ENCODE measurements around the gene LCE1E.

DNA sequence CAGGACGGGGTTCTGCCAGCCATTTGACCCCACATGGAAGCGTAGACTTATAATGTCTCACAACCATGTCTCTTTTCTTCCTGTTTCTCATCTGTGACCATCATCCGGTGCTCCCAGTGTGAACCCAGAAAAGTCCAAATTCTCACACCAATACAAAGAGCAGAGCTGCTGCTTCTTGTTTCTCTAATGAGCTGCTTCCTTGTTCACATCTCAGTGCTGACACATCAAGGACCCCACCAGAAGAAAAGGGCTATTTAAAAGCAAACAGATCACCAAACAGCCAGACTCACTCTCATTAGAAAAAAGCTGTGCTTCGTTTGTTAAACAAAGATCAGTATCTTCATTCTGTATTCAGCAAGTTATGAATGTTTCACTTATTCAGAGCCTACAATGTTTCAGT, 9.6 kb downstream of the LCE1E start:
- TF ChIP-seq, protein P1, sequence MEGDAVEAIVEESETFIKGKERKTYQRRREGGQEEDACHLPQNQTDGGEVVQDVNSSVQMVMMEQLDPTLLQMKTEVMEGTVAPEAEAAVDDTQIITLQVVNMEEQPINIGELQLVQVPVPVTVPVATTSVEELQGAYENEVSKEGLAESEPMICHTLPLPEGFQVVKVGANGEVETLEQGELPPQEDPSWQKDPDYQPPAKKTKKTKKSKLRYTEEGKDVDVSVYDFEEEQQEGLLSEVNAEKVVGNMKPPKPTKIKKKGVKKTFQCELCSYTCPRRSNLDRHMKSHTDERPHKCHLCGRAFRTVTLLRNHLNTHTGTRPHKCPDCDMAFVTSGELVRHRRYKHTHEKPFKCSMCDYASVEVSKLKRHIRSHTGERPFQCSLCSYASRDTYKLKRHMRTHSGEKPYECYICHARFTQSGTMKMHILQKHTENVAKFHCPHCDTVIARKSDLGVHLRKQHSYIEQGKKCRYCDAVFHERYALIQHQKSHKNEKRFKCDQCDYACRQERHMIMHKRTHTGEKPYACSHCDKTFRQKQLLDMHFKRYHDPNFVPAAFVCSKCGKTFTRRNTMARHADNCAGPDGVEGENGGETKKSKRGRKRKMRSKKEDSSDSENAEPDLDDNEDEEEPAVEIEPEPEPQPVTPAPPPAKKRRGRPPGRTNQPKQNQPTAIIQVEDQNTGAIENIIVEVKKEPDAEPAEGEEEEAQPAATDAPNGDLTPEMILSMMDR (IDR thresholded peaks at IDR 0.05), result no peak
- TF ChIP-seq POLR2A (IDR thresholded peaks at IDR 0.05), result no peak
